ENCODE measurements around the gene TUBB4B. TPM values are rescaled to one million over a fixed set of nuclear protein-coding genes. Genes with fewer than 3 reads are reported as not detected.

TUBB4B gene
- total RNA-seq, 4 donors from 2014 or later = 317 to 604 (median 408) TPM

GRCh38 chr9:137205126-137206069 is 35.7 kb upstream of the TUBB4B start, which contains the start of the genes NDOR1 and TMEM203:
NDOR1 (plus strand) TSS chr9:137205700; CDS start chr9:137205778, 78 bp downstream.
TMEM203 (minus strand) TSS chr9:137205648; CDS start chr9:137205414, 234 bp downstream.
- DNase-seq (ENCODE audit: low spot score in 2 of 2) = peak; percentile 86 to 98
- H3K4me3 ChIP-seq (ENCODE audit: low read depth, poor library complexity, severe bottlenecking) = peak within 1 kb of the TSS; percentile 91
- intact Hi-C loops (cut with DNase I; ENCODE audit: low total_unique reads) = no loop called here
- TF ChIP-seq POLR2A (IDR thresholded peaks at IDR 0.05) (no peak), CTCF (IDR thresholded peaks at IDR 0.05) (no peak)
- WGBS, 2 donors = 0 to 1% methylated on average over 37 to 78 of the region's 98 CpGs

- no peak overlapping the region for H3K4me3 ChIP-seq (ENCODE audit: low read depth, poor library complexity, severe bottlenecking)
- intact Hi-C loops (cut with DNase I; ENCODE audit: low total_unique reads) = no loop called here
- WGBS, 2 donors = 71 to 82% methylated on average over 7 of the region's 7 CpGs
- no peak for TF ChIP-seq CTCF (IDR thresholded peaks at IDR 0.05)
- no peak for TF ChIP-seq POLR2A (IDR thresholded peaks at IDR 0.05)
- DNase-seq (ENCODE audit: low spot score in 2 of 2) = no peak
Observed at GRCh38 chr9:137206602-137207001, 34.5 kb upstream of the TUBB4B start.

DNA sequence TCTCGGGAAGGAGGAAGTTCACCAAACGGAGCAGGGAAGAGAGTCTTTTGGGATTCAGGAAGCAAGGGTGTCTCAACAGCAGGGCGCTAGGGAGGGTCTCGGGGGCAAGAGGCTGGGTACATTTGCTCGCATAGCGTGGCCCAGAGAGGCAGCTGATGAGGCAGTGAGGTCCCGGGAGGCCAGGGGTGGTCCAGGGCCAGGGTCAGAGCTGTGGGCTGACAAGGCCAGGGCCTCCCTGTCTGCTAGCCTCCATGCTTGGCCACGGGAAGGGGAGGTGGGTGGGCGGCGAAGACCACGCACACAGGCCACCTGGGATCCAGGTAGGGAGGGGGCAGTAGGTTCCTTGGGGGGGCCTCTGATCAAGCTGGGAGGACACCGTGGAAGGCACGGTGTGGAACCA is 29.6 kb upstream of the TUBB4B start:
- intact Hi-C loops (cut with DNase I; ENCODE audit: low total_unique reads) = no loop called here
- no peak overlapping the region for H3K4me3 ChIP-seq (ENCODE audit: low read depth, poor library complexity, severe bottlenecking)
- WGBS, 2 donors = 80 to 83% methylated on average over 13 of the region's 13 CpGs
- no peak for TF ChIP-seq POLR2A (IDR thresholded peaks at IDR 0.05)
- TF ChIP-seq CTCF (IDR thresholded peaks at IDR 0.05) = no peak
- no peak for DNase-seq (ENCODE audit: low spot score in 2 of 2)

- WGBS, 2 donors = 71 to 87% methylated on average over 17 to 21 of the region's 21 CpGs
- no peak for TF ChIP-seq POLR2A (IDR thresholded peaks at IDR 0.05)
- no peak for TF ChIP-seq CTCF (IDR thresholded peaks at IDR 0.05)
- DNase-seq (ENCODE audit: low spot score in 2 of 2) = no peak
Observed at GRCh38 chr9:137212520-137212919, 28.6 kb upstream of the TUBB4B start.

GRCh38 chr9:137213160-137214060 is 27.7 kb upstream of the TUBB4B start:
- no peak overlapping the region for H3K4me3 ChIP-seq (ENCODE audit: low read depth, poor library complexity, severe bottlenecking)
- TF ChIP-seq CTCF (IDR thresholded peaks at IDR 0.05) = no peak
- TF ChIP-seq POLR2A (IDR thresholded peaks at IDR 0.05) = no peak
- 90 to 93% methylated on average over 45 to 49 of the region's 49 CpGs for WGBS, 2 donors
- intact Hi-C loops (cut with DNase I; ENCODE audit: low total_unique reads) = no loop called here
- no peak for DNase-seq (ENCODE audit: low spot score in 2 of 2)

More at GRCh38 chr9:137212520-137212919, 28.6 kb upstream of the TUBB4B start:
- H3K4me3 ChIP-seq (ENCODE audit: low read depth, poor library complexity, severe bottlenecking) = no peak overlapping the region
- intact Hi-C loops (cut with DNase I; ENCODE audit: low total_unique reads) = no loop called here

Data from lower leg skin (tissue), 4 donors.